Large intestine (tissue), 3 donors: ENCODE measurements around the gene SMPX. TPM values are rescaled to one million over a fixed set of nuclear protein-coding genes. Genes with fewer than 3 reads are reported as not detected.
A peak's percentile ranks its signal among the peaks of the same experiment; 100 is the strongest.

ENCODE experiments used
- DNase-seq, 2 donors: peaks; one replicate each; pipeline versions ENCODE4 v3.0.0 to v3.0.0-alpha.2; 2013
- H3K27ac ChIP-seq: one replicate; pipeline ENCODE4 v1.5.1; 2013; ENCODE audit warnings: low read length
- H3K27me3 ChIP-seq: 2 replicates; pipeline ENCODE4 v1.6.1; 2013; ENCODE audit warnings: low read length; ENCODE audit not compliant: control insufficient read depth, insufficient read depth
- H3K36me3 ChIP-seq: 2 replicates; pipeline ENCODE4 v1.6.1; 2013; ENCODE audit warnings: low read length; ENCODE audit not compliant: control insufficient read depth, insufficient read depth
- H3K4me1 ChIP-seq: one replicate; pipeline ENCODE4 v1.6.1; 2013; ENCODE audit warnings: low read length; ENCODE audit not compliant: control insufficient read depth, insufficient read depth
- H3K4me3 ChIP-seq: one replicate; pipeline ENCODE4 v1.5.1; 2013; ENCODE audit warnings: low read length
- H3K9me3 ChIP-seq: one replicate; pipeline ENCODE4 v1.6.1; 2013; ENCODE audit warnings: mild to moderate bottlenecking, low read depth, low read length, moderate library complexity; ENCODE audit not compliant: control insufficient read depth
- WGBS: methylation state at CpG from one replicate; pipeline ENCODE4 v1.1.5; 2013; ENCODE audit warnings: low lambda C conversion rate; ENCODE audit not compliant: insufficient coverage; 5-methylcytosine and 5-hydroxymethylcytosine counted together
- polyA plus RNA-seq: library from polyadenylated mRNA; unstranded; fragments of 120-200 nt; gene quantifications from one replicate; pipeline ENCODE4 v1.2.1, GENCODE V29; 2013

SMPX gene
- polyA plus RNA-seq, 1 donor: 4.9 TPM

DNA sequence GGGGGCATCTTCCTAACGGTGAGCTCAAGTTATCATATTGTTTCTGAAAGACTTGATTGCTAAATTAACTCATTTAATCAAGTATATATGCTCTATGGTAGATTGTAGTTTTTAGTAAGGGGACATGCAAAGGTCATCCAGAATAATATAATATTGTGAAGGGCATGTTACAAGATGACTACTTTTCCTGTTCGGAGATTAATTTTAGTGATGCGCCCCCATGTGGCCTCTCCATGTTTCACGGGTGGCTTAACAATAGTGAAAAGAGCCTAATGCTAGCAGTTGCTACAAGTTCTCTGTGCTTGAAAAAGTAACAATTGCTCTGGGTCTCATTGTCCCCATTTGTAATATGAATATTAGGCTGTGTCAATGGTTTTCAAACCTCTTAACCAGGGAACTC, 12.2 kb downstream of the SMPX start:
- Histone ChIP-seq H3K27me3 (no peaks in the 10 kb centered on the region), H3K36me3 (no peaks in the 10 kb centered on the region), H3K4me1 (peaks cover 15% of the 10 kb centered on the region), H3K27ac (no peak overlapping the region), H3K4me3 (no peak overlapping the region), H3K9me3 (no peaks in the 10 kb centered on the region)
- no CpG with 5 or more reads among the region's 4 CpGs for WGBS
- no peak for DNase-seq

- WGBS: no CpG with 5 or more reads among the region's 1 CpG
These were observed 13.2 kb downstream of the SMPX start for GRCh38 chrX:21744721-21745120.

GRCh38 chrX:21744060-21744459, 13.9 kb downstream of the SMPX start:
- H3K27me3 ChIP-seq: no peaks in the 10 kb centered on the region
- H3K9me3 ChIP-seq: no peaks in the 10 kb centered on the region
- peaks cover 15% of the 10 kb centered on the region for H3K4me1 ChIP-seq
- H3K4me3 ChIP-seq: no peak overlapping the region
- DNase-seq: no peak
- no peak overlapping the region for H3K27ac ChIP-seq
- WGBS: no CpG with 5 or more reads among the region's 3 CpGs
- no peaks in the 10 kb centered on the region for H3K36me3 ChIP-seq

More at GRCh38 chrX:21744721-21745120, 13.2 kb downstream of the SMPX start:
- no peak overlapping the region for H3K27ac ChIP-seq
- no peaks in the 10 kb centered on the region for H3K27me3 ChIP-seq
- H3K36me3 ChIP-seq: no peaks in the 10 kb centered on the region
- no peak overlapping the region for H3K4me3 ChIP-seq
- peaks cover 15% of the 10 kb centered on the region for H3K4me1 ChIP-seq
- no peaks in the 10 kb centered on the region for H3K9me3 ChIP-seq
- no peak for DNase-seq

DNA sequence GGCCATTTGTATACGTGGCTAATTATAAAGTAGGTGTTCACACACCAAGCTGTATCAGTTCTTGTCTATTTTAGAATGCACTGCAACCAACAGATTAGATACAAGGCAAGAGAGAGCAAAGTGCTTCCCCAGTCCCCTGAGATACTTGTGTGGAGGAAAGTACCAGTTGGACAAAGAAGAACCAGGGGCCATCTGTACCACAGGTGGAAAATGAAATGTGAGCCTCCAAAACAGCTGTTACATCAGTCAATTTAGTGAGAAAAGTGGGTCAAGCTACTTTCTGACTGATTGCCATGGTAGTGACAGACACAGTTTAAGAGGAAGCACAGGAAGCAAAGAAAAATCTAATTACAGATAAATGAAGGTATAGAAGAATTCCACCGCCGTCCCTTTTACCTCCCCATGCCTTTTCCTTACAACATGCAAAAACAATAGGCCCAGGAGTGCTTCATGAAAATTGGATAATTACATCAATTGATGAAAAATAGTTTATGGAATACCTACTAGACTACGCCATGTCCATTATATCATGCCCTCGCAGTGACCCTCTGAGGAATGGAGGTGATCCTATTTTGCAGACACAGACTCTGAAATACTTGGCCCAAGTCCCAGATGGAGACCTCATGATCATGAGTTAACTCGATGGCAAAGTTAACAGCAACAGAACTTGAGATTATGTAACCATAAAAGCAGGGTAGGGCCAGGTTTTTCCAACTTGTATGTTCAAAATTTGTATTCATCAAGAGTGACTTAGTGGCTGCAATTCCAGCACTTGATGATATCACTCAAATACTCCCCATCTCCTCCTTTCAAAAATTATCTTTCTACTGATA, 15.8 kb downstream of the SMPX start:
- Histone ChIP-seq H3K27me3 (no peaks in the 10 kb centered on the region), H3K27ac (peak overlapping the region; percentile 42), H3K9me3 (no peaks in the 10 kb centered on the region), H3K4me3 (no peak overlapping the region), H3K36me3 (no peaks in the 10 kb centered on the region), H3K4me1 (peaks cover 12% of the 10 kb centered on the region)
- DNase-seq: peak; percentile 49 to 75
- WGBS: no CpG with 5 or more reads among the region's 6 CpGs

DNA sequence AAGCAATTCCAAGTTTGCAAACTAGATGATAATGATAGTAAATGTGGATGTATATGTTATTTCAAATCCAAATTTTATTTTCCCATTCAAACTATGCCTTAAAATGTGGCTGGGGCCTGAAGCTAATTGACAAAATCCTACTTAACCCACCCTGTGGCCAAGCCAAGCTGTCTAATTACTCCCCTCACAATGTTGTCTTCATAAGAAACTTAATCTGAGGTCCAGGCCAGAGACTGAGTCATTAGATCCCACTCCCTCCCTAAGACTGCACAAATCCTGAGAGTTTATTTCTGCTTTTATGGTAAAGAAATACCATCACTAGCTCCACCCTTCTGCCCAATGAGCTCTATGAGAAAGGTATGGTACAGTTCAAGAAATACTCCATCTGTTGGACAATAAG, 16.6 kb downstream of the SMPX start:
- Histone ChIP-seq H3K4me3 (no peak overlapping the region), H3K4me1 (peaks cover 12% of the 10 kb centered on the region), H3K27me3 (no peaks in the 10 kb centered on the region)

GRCh38 chrX:21740329-21741274, 17.3 kb downstream of the SMPX start:
- H3K27me3 ChIP-seq: no peaks in the 10 kb centered on the region
- no peaks in the 10 kb centered on the region for H3K36me3 ChIP-seq
- H3K4me1 ChIP-seq: peaks cover 12% of the 10 kb centered on the region
- no peak overlapping the region for H3K27ac ChIP-seq
- peak; percentile 26 to 53 for DNase-seq
- WGBS: no CpG with 5 or more reads among the region's 1 CpG
- no peaks in the 10 kb centered on the region for H3K9me3 ChIP-seq
- no peak overlapping the region for H3K4me3 ChIP-seq

More for the DNA sequence above, 16.6 kb downstream of the SMPX start:
- H3K36me3 ChIP-seq: no peaks in the 10 kb centered on the region
- peak overlapping the region; percentile 13 for H3K27ac ChIP-seq
- no peaks in the 10 kb centered on the region for H3K9me3 ChIP-seq
- no peak for DNase-seq

GRCh38 chrX:21738950-21739287, 19.0 kb downstream of the SMPX start:
- Histone ChIP-seq H3K36me3 (no peaks in the 10 kb centered on the region), H3K27me3 (no peaks in the 10 kb centered on the region), H3K4me3 (no peak overlapping the region), H3K27ac (no peak overlapping the region), H3K4me1 (peaks cover 19% of the 10 kb centered on the region), H3K9me3 (no peaks in the 10 kb centered on the region)
- no CpG with 5 or more reads among the region's 4 CpGs for WGBS
- DNase-seq: no peak

GRCh38 chrX:21738210-21738949, 19.5 kb downstream of the SMPX start:
- Histone ChIP-seq H3K36me3 (no peaks in the 10 kb centered on the region), H3K27ac (no peak overlapping the region), H3K27me3 (no peaks in the 10 kb centered on the region), H3K4me3 (no peak overlapping the region), H3K9me3 (no peaks in the 10 kb centered on the region), H3K4me1 (peaks cover 19% of the 10 kb centered on the region)
- no peak for DNase-seq
- no CpG with 5 or more reads among the region's 15 CpGs for WGBS

- Histone ChIP-seq H3K4me1 (peaks cover 10% of the 10 kb centered on the region), H3K27ac (no peak overlapping the region), H3K9me3 (no peaks in the 10 kb centered on the region), H3K4me3 (no peak overlapping the region), H3K27me3 (no peaks in the 10 kb centered on the region), H3K36me3 (no peaks in the 10 kb centered on the region)
- 60% methylated on average over 1 of the region's 1 CpG for WGBS
- DNase-seq: no peak
These were observed 22.2 kb downstream of the SMPX start for GRCh38 chrX:21735768-21736127.
